NCI-H526 treated with DMSO at 0.1 percent for 48 hours (cell line): ENCODE measurements around the gene DDRGK1.

Source experiments
- DNase-seq: peaks from one replicate; lab custom pipeline; 2025; lab: John Stamatoyannopoulos, UW

DDRGK1 gene

GRCh38 chr20:3204124-3204794 is at the start of gene DDRGK1:
Gene DDRGK1, minus strand, starts transcription at chr20:3204682. Its CDS starts 55 bp downstream, at chr20:3204627.
- peak; percentile 90 for DNase-seq

GRCh38 chr20:3251806-3252205 is 47.3 kb upstream of the DDRGK1 start:
- DNase-seq: no peak

- DNase-seq: no peak
These were observed 45.6 kb upstream of the DDRGK1 start for GRCh38 chr20:3250091-3250504.

- DNase-seq: no peak
These were observed 44.5 kb upstream of the DDRGK1 start for GRCh38 chr20:3248993-3249347.

GRCh38 chr20:3248167-3248992 is 43.9 kb upstream of the DDRGK1 start:
- peak; percentile 26 for DNase-seq

- DNase-seq: no peak
These were observed 43.2 kb upstream of the DDRGK1 start for GRCh38 chr20:3247638-3248037.

GRCh38 chr20:3246682-3247081 is 42.2 kb upstream of the DDRGK1 start:
- DNase-seq: no peak

- DNase-seq: no peak
These were observed 41.2 kb upstream of the DDRGK1 start for GRCh38 chr20:3245711-3246110.

GRCh38 chr20:3245156-3245555 is 40.7 kb upstream of the DDRGK1 start:
- DNase-seq: no peak

- no peak for DNase-seq
These were observed 40.1 kb upstream of the DDRGK1 start for GRCh38 chr20:3244613-3245012.

- no peak for DNase-seq
These were observed 39.4 kb upstream of the DDRGK1 start for GRCh38 chr20:3243718-3244358.

- no peak for DNase-seq
These were observed 37.8 kb upstream of the DDRGK1 start for GRCh38 chr20:3242172-3242692.

- no peak for DNase-seq
These were observed 36.4 kb upstream of the DDRGK1 start for GRCh38 chr20:3240776-3241363.

GRCh38 chr20:3239867-3240775 is 35.6 kb upstream of the DDRGK1 start:
- DNase-seq: no peak

GRCh38 chr20:3239026-3239866 is 34.8 kb upstream of the DDRGK1 start, which contains the start of gene SLC4A11:
Gene SLC4A11, minus strand, starts transcription at chr20:3239190. Its CDS starts 53 bp downstream, at chr20:3239137.
- DNase-seq: no peak

- no peak for DNase-seq
These were observed 34.1 kb upstream of the DDRGK1 start for GRCh38 chr20:3238616-3239025.

- no peak for DNase-seq
These were observed 33.6 kb upstream of the DDRGK1 start for GRCh38 chr20:3237958-3238615.

GRCh38 chr20:3237011-3237957 is 32.8 kb upstream of the DDRGK1 start:
- DNase-seq: no peak
